A673 (cell line): ENCODE measurements around the gene FRAS1.

Experiments used
- CTCF ChIP-seq: fragments of 300-800, 200-600 bp; sonication (generic); conservative IDR thresholded peaks from 2 replicates; pipeline ENCODE4 v1.5.1; 2017; ENCODE audit warnings: low read depth, mild to moderate bottlenecking, antibody characterized with exemption, low read length, moderate library complexity, mixed read lengths
- EZH2 ChIP-seq: fragments of 200-600 bp; sonication (generic); IDR thresholded peaks from 2 replicates; pipeline ENCODE4 v1.6.1; 2017; ENCODE audit warnings: borderline replicate concordance, low read depth, mild to moderate bottlenecking, mixed read lengths, antibody characterized with exemption, low read length; ENCODE audit not compliant: poor library complexity, severe bottlenecking

- no peak for TF ChIP-seq CTCF
- no peak for TF ChIP-seq EZH2
Measured at GRCh38 chr4:78357122-78357521, 300.0 kb downstream of the FRAS1 start.
